NB4 (cell line): ENCODE measurements around the gene TLCD1.

ENCODE experiments used
- MAX ChIP-seq: IDR thresholded peaks from 2 replicates; pipeline ENCODE4 v1.6.1; 2011; ENCODE audit warnings: low read depth, low read length
- MYC ChIP-seq: IDR thresholded peaks from 2 replicates; pipeline ENCODE4 v1.6.1; 2011; ENCODE audit warnings: low read depth, low read length
- POLR2A ChIP-seq: IDR thresholded peaks from 2 replicates; pipeline ENCODE4 v1.6.1; 2011; ENCODE audit warnings: mild to moderate bottlenecking; ENCODE audit not compliant: insufficient read length; ENCODE audit errors: extremely low read depth
- TF ChIP-seq, protein P1 (sequence below): IDR thresholded peaks from one replicate; pipeline ENCODE4 v1.5.1; 2012; ENCODE audit warnings: low read depth, low read length

- TF ChIP-seq, protein P1, sequence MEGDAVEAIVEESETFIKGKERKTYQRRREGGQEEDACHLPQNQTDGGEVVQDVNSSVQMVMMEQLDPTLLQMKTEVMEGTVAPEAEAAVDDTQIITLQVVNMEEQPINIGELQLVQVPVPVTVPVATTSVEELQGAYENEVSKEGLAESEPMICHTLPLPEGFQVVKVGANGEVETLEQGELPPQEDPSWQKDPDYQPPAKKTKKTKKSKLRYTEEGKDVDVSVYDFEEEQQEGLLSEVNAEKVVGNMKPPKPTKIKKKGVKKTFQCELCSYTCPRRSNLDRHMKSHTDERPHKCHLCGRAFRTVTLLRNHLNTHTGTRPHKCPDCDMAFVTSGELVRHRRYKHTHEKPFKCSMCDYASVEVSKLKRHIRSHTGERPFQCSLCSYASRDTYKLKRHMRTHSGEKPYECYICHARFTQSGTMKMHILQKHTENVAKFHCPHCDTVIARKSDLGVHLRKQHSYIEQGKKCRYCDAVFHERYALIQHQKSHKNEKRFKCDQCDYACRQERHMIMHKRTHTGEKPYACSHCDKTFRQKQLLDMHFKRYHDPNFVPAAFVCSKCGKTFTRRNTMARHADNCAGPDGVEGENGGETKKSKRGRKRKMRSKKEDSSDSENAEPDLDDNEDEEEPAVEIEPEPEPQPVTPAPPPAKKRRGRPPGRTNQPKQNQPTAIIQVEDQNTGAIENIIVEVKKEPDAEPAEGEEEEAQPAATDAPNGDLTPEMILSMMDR = no peak
- no peak for TF ChIP-seq MYC
- TF ChIP-seq POLR2A = no peak
- TF ChIP-seq MAX = no peak
Observed at GRCh38 chr17:28729950-28730330, 3.9 kb upstream of the TLCD1 start.
